NCI-H345 (cell line): ENCODE results near the gene PSORS1C2.

Source experiments
- DNase-seq: peaks from one replicate; lab custom pipeline; 2025; lab: John Stamatoyannopoulos, UW

The PSORS1C2 gene

DNA sequence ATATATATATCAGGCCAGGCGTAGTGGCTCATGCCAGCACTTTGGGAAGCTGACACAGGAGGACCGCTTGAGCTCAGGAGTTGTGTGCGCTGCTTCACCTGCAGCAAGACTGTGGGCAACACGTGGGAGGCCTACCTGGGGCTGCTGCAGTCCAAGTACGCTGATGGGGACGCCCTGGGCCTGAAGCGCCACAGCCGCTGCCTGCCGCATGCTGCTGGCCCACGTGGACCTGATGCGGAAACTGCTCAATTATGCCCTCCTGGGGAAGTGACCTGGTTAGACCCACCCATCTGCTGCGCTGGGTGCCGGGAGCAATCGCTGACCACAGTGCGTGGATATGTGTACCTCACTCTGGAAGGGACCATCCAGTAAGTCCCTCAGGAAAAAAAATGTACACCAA, 1.8 kb upstream of the PSORS1C2 start:
- DNase-seq: no peak

GRCh38 chr6:31139599-31139998, 733 bp upstream of the PSORS1C2 start:
- DNase-seq: no peak

GRCh38 chr6:31135710-31136109, 3.2 kb downstream of the PSORS1C2 start:
- DNase-seq: no peak

GRCh38 chr6:31132806-31133205, 6.1 kb downstream of the PSORS1C2 start:
- no peak for DNase-seq

GRCh38 chr6:31131595-31131994, 7.3 kb downstream of the PSORS1C2 start:
- DNase-seq: no peak

DNA sequence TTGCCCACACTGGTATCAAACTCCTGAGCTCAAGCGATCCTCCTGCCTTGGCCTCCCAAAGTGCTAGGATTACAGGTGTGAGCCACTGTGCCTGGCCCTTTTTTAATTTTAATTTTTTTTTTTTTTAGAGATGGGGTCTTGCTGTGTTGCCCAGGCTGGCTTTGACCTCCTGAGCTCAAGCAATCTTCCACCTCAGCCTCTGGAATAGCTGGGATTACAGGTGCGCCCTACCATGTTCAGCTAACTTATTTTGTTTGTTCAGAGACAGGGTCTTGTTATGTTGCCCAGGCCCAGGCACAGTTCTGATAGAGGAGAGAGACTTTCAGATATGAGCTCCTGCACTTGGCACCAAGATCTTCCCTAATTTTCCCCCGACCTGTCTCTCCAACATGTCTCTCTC, 8.1 kb downstream of the PSORS1C2 start:
- DNase-seq: no peak

- peak; percentile 53 for DNase-seq
Measured at GRCh38 chr6:31129130-31129529, 9.7 kb downstream of the PSORS1C2 start.

DNA sequence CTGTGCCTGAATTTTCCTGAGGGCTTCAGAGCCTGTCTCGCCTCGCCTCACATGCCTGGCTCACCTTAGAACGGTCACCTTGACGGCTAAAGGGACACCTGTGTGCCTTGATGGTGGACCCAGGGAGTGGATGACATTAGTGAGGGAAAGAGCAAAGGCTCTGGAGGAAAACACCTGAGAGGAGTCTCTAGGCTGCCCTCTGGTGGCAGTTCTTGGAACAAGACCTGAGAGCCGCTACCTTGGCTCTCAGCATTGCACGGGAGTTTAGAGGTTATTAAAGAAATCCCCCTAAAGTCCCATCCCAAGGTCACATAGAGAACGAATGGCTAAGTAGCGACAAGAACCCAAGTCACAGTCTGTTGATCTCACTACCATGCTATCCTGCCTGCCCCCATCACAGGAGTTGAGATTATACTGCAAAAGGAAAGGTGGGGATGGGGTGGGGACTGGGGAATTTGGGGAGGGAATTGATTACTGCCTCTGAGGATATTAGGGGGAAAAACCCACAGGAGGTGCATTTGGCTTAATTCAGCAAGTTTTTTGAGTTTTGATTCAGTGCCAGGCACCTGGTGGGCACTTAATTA, 10.7 kb downstream of the PSORS1C2 start:
- DNase-seq: peak; percentile 50

DNA sequence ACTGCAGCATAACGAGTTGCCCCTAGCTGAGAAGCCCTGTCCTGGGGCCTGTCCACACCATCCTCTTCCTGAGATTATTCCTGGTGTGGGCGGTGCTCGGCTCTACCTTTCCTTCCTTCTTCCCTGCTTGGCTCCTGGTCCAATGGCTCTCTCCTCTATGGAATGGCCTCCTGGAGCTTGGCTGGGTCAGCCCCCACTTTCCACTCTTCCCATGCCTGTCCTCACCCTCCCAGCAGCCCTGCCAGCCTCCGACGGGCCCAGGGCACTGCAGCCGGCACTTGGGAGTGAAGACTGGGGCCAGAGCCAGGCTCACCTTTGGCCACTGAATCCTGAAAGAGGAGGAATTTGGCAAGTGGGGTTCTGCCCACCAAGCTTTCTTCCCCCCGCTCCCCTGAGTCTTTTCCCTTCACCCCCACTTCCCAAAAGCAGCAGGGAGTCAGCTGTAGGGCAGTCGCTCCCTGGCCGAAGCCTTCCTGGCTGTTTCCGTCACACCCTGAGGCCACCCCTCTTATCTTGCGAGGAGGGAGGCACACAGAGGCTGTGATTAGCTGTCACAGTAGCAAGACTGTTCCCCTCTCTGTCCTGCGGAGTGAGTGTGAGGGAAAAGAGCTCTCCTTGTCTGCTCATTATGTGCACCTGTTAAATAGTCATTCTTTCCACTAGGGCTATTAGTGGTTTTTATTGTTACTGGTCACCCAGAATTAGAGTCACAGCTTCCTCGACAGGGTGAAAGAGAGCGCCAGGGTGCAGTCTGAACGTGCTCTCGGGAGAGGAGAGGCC, 12.3 kb downstream of the PSORS1C2 start:
- no peak for DNase-seq

DNA sequence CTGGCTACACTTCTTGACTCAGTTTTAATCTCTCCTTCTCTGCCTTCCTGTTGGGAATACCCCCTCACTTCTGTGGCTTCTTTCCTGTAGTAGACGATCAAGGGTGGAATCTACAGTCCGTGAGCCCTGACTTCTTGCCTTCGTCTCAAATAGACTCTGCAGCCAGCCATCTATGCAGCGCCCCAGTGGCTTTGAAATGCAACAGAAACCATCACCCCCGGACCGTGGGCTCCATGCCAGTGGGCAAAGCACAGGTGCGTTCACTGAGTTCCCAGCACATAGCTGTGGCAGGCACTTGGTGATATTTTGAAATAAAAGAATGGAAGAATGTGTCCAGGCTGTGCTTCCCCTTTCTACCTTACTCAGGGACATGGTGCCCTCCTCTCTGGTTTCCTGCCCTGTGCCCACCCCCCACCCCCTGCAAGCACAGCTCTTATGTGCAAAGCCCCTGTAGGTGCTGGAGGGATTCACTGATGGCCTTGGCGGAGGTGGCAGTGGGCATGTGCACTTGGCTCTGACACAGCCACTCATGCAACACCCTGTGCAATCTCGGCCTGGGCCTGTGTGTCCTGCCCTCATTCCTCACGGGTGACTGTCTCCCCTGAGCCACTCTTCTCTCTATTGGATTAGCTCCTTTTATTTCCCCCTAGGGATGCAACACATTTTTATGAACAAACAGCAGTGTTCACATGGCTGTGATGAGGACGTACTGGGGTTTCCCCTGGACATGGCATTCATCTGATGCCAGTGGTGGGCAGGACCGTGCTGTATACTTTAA, 13.1 kb downstream of the PSORS1C2 start:
- DNase-seq: no peak

GRCh38 chr6:31125162-31125561, 13.7 kb downstream of the PSORS1C2 start:
- DNase-seq: no peak

DNA sequence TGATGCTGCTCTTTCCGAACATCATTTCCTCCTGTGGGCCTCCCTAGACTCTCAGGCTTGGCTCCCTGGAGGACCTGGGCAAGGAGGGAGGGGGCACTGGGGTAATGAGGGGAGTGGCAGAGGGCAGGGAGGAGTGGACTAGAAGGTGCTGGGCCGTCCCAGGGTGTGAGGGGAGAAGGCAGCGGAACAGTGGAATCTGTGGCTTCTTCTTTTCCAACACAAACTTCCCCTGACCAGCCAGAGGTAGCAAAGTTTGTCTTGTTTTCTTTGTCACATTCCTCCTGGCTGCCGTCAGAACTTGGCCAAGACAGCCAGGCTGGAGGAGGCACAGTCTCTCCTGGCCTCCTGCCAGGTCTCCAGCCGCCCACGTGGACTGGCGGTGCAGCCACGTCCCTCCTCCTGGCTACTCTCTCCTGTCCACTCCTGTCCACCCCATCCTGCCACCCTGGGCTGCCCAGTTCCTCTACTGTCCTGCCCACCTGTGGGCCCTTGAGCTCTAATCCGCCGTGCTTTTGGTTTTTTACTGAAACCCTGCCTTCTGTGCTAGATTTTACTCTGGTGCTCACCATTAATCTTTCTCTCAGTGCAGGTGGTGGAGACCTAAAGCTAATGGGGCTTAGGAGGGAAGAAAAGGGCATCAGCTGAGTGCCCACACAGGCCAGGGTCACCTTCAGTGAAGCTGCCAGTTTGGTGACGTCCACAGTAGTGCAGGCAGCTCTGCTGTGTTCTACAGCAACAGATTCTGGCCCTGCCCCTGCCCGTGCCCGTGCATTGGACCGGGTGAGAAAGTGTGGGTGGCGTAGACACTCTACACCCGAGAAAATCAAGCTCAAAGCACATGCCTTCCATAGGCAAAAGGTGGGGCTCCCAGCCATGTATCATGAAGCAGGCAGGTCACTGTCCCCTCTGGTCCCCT, 15.8 kb downstream of the PSORS1C2 start:
- DNase-seq: no peak

DNA sequence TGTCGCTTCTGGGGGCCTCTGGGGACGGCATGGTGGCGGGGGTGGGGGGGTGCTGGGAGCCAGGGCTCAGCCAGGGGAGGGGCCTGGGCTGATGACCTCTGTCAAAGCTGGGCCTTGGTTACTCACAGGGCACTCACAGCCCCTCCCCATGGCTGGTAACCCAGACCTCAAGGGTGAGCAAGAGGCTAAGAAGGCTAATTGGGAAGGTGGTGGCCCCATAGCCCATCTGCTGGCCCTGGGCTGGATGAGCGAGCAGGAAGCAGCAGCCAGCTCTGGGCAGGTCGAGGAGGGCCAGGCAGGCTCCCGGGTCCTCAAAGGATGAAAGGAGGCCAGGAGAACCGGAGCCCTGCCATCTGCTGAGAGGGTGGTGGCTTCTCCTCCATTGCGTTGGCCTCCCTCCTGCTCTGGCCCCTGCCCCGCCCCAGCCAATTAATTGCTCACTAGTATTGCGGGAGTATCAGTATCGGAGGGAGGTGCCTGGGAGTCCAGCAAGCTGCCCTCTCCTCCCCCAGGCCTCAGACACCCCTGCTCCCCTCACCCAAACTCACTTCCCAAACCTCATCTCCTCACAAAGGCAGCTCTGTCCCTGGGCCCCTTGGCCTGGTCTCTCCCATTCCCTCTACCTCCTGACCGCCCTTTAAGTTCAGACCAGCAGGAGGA, 17.6 kb downstream of the PSORS1C2 start:
- DNase-seq: no peak

DNA sequence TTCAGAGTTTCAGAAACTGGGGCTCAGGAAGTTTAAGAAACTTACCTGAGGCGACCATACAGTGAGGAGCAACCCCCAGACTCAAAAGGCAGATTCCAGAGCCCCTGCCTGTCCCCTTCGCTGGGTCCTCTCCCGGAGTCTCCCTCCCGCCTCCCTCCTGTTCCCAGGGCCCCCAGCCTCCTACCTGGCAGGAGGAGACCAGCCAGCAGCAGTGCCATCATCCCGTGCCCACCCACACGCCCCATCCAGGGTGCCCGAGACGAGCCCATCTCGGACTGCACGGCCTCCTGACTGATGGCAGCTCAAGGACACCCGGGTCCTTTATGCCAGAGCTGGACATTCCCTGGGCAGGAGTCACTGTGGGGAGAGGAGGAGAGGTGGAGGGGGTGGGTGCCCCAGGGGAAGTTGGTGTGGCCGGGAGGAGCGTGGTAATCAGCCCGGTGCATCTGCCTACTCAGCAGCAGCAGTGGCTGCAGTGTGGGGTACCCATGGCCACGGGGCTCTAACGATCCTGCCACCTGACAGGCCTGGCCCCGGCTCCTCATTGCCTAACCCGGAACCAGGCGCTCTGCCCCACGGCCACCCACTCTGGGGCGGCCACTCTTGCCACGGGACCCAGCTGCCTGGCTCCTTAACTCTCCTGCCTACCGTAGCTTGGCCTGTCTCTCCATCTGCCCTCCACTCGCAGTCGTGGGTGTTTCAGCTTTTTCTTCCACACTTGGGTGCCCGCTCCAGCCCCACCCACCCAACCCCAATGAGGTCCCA, 18.5 kb downstream of the PSORS1C2 start, which contains the start of gene CDSN:
TSS of gene CDSN (minus strand) at position 296 of the 765 bp plus-strand sequence. CDS start at position 269, 27 bp downstream.
- DNase-seq: no peak

GRCh38 chr6:31118178-31118577, 20.7 kb downstream of the PSORS1C2 start:
- no peak for DNase-seq

GRCh38 chr6:31116661-31117385, 22.0 kb downstream of the PSORS1C2 start:
- no peak for DNase-seq

DNA sequence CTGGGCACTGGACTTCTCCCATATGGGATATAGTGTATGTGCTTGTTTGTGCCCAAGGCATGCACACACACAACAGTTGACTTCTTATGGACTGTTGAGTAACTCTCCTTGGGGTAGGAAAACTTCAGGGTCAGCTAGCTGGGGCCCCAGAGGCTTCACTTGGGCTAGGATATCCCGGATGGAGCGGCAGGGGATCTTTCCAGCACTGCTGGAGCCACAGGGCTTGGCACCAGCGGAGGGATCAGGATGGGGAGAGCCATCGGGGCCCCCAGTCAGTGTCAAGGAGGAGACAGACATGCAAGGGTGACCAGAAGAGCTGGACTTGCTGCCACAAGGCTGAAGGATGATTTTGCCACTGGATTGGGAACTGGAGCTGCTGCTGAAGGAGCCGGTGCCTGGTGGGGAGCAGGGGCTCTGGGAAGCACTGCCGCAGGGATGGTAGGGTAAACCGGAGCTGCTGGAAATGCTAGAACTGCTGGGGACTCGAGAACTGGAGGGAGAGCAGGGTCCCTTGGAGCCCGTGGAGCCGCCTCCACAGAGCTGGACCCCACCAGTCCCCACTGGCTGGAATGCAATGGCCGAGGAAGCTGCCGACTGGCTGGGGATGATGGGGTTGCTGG, 22.8 kb downstream of the PSORS1C2 start:
- DNase-seq: no peak

- no peak for DNase-seq
Measured at GRCh38 chr6:31114970-31115849, 23.7 kb downstream of the PSORS1C2 start.
